Transverse colon (tissue), 1 donor: ENCODE results near the gene PPL.

ENCODE experiments used
- EP300 ChIP-seq: sonication (generic); formaldehyde crosslinking; IDR thresholded peaks from one replicate; pipeline ENCODE4 v1.6.1; 2017; ENCODE audit warnings: antibody characterized with exemption, low read depth
- POLR2A ChIP-seq: fragments of 450-650 bp; IDR thresholded peaks from one replicate; pipeline ENCODE4 v1.6.1; 2016; ENCODE audit warnings: antibody characterized with exemption, mild to moderate bottlenecking, moderate library complexity

GRCh38 chr16:4868535-4868934, 68.4 kb downstream of the PPL start:
- TF ChIP-seq POLR2A (no peak), EP300 (no peak)
